Activated naive CD4-positive, alpha-beta T cell treated with anti-CD3 and anti-CD28 coated beads for 36 hours (primary cell): ENCODE measurements around the gene SPATS2L. TPM values are rescaled to one million over a fixed set of nuclear protein-coding genes. Genes with fewer than 3 reads are reported as not detected.

Experiments
- CTCF ChIA-PET: fragments of 350-600 bp; sonication (Branson Sonifier 250); formaldehyde crosslinking; loops from one replicate; lab custom pipeline; 2021; ENCODE audit warnings: antibody characterized with exemption; lab: Charles Lee
- DNase-seq: peaks from one replicate; pipeline ENCODE4 v3.0.0-alpha.2; 2020
- H3K27ac Mint-ChIP-seq: one replicate; pipeline ENCODE4 v1.8.0; 2021; ENCODE audit warnings: mild to moderate bottlenecking, mixed read lengths
- H3K27me3 Mint-ChIP-seq: one replicate; pipeline ENCODE4 v1.8.0; 2021; ENCODE audit warnings: low read depth, mixed read lengths
- H3K36me3 Mint-ChIP-seq: one replicate; pipeline ENCODE4 v1.8.0; 2021; ENCODE audit warnings: low read depth, mixed read lengths
- H3K4me1 Mint-ChIP-seq: one replicate; pipeline ENCODE4 v1.8.0; 2021; ENCODE audit warnings: low read depth, mixed read lengths
- H3K4me3 Mint-ChIP-seq: one replicate; pipeline ENCODE4 v1.8.0; 2021; ENCODE audit warnings: mild to moderate bottlenecking, moderate library complexity, mixed read lengths
- H3K9me3 Mint-ChIP-seq: one replicate; pipeline ENCODE4 v1.8.0; 2021; ENCODE audit warnings: mixed read lengths
- intact Hi-C: fragments of 100-400 bp; cut with micrococcal nuclease; formaldehyde crosslinking; loops from one replicate; pipeline ENCODE4 v1.15.1; 2023
- total RNA-seq, 2 experiments: library from RNA; stranded (reverse); gene quantifications; one replicate each; pipeline ENCODE4 v1.2.3, GENCODE V29; 2021

Gene SPATS2L
- total RNA-seq, 2 experiments from 2014 or later = 8.9 to 10.9 TPM

DNA sequence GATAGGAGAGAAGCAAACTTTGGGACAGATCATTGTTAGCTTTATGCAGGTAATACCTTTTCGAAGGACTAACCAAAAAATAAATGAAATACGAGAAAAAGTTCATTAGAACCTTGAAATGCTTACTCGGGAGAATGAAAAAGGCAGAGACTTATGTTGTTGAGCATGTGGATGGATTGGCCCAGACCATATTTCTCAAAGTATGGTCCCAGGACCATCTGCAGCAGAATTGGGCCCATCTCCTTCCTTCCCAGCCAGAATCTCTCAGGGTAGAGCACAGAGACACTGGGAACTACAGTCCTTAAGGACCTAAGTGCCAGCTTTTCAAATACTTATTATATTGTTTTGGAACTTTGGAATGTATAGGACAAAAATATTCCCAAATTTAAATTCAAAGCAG, 152.6 kb downstream of the SPATS2L start:
- Mint-ChIP-seq H3K4me3 (no peak overlapping the region), H3K36me3 (no peaks in the 10 kb centered on the region), H3K4me1 (peaks cover 39% of the 10 kb centered on the region), H3K9me3 (no peaks in the 10 kb centered on the region), H3K27ac (no peak overlapping the region), H3K27me3 (no peaks in the 10 kb centered on the region)
- intact Hi-C loops = no loop called here
- no peak for DNase-seq
- CTCF ChIA-PET = no interaction called here

DNA sequence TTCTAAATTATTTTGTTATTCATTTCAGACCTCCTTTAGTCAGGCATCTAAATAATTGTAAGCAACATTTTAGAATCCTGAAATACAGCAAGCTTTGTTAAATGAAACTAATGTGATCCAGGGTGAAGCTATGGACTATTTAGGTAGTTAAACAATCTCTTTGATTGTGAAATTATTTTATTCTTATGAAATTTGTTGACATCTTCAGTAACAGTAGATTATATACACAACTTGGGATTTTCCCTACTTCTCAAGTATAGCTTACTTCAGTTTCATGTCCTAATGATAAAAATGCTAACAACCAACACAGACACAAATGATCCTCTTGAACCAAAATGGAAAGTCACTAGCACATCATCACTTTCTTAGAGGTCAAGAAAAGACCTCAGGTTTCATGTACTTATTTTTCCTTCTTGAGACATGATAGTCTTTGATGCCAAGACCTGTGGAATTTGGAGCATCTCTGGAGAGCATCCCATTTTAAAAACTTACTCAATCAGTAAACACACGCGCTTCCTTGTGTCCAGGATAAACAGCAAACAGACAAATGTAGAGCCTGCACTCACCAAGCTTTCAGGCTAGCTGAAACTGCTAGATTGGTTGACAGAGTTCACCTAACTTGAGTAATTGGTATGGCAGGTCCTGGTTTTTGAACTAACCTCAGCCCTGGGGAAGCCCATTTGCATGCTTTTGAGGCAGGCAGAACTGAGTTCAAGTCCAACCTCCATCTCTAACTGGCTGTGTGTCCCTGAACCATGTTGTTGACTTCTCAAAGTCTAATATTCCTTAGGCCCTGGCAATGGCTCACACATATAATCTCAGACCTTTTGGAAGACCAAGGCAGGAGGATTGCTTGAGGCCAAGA, 155.6 kb downstream of the SPATS2L start:
- Mint-ChIP-seq H3K9me3 (no peaks in the 10 kb centered on the region), H3K4me1 (peaks cover 28% of the 10 kb centered on the region), H3K4me3 (no peak overlapping the region), H3K27ac (no peak overlapping the region), H3K27me3 (no peaks in the 10 kb centered on the region), H3K36me3 (no peaks in the 10 kb centered on the region)
- CTCF ChIA-PET = interaction anchor here (1.0 to 1.2 kb wide), 2 partner anchors 9 to 38 kb away, joined by 3 to 5 read pairs; no protein-coding TSS in a partner anchor
- no peak for DNase-seq
- intact Hi-C loops = no loop called here

- Mint-ChIP-seq H3K9me3 (no peaks in the 10 kb centered on the region), H3K4me1 (peaks cover 42% of the 10 kb centered on the region), H3K4me3 (no peak overlapping the region), H3K36me3 (no peaks in the 10 kb centered on the region), H3K27me3 (no peaks in the 10 kb centered on the region), H3K27ac (no peak overlapping the region)
- intact Hi-C loops = no loop called here
- CTCF ChIA-PET = interaction anchor here (0.6 to 1.1 kb wide), 2 partner anchors 14 to 109 kb away, joined by 3 to 4 read pairs; no protein-coding TSS in a partner anchor
- no peak for DNase-seq
Measured at GRCh38 chr2:200463452-200463851, 157.0 kb downstream of the SPATS2L start.

DNA sequence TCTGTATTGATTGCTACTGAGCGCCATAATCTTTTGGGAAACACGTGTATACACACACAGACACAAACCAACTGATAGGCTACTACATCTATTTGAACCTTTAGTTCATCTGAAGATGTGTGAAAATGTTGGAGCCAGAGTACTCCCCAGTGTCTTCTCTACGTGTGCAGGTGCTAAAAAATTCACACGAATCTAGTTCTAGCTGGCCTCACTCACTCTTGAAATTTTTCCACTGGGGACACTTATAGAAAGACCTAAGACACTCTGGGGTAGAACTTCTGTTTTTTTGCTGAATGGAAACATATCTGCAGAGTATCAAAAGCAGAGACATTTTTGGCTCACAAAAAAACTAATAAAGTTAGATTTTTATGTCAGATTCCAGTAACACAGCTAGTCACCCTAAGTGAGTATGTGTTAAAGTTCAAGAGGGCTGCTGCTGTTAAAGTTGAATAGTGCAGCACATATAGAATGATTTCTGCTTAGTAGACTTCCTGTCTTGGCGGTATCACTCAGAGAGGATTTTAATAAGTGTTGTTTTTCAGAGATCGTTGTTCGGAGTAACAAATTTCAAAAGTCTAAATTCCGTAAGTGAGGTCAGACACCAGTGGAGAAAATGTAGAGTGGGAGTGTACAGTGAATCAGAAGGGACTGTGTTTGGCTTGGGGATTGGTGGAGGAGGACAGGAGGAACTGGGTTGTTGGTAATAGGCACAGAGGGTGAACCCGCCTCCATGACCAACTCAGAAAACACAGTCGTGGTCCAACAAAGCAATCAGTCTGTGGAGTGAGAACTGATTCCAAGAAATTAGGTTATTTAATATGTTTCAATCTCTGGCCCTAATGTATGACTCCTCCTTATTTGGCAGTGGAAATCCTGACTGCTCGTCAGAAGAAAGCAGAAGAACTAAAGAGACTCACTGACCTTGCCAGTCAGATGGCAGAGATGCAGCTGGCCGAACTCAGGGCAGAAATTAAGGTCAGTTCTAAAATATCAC, 160.2 kb downstream of the SPATS2L start:
- H3K36me3 Mint-ChIP-seq = no peaks in the 10 kb centered on the region
- CTCF ChIA-PET = interaction anchor here (0.6 to 2.6 kb wide), 11 partner anchors 12 to 487 kb away, joined by 3 to 12 read pairs (median 4); no protein-coding TSS in a partner anchor
- peak; percentile 77 for DNase-seq
- no peaks in the 10 kb centered on the region for H3K27me3 Mint-ChIP-seq
- peaks cover 57% of the 10 kb centered on the region for H3K4me1 Mint-ChIP-seq
- intact Hi-C loops = loop anchor here (1.0 to 5.0 kb wide), 11 partner anchors 11 to 556 kb away; partner anchors contain the start of genes BZW1, C2orf69, SGO2 and SPATS2L
- peak overlapping the region; percentile 92 for H3K27ac Mint-ChIP-seq
- H3K9me3 Mint-ChIP-seq = no peaks in the 10 kb centered on the region
- peak overlapping the region; percentile 68 for H3K4me3 Mint-ChIP-seq

GRCh38 chr2:200467806-200468681, 161.6 kb downstream of the SPATS2L start:
- peak; percentile 59 for DNase-seq
- intact Hi-C loops = loop anchor here (1.0 to 5.0 kb wide), 7 partner anchors 22 to 557 kb away; partner anchors contain the start of genes BZW1, C2orf69 and SGO2
- Mint-ChIP-seq H3K4me1 (peaks cover 51% of the 10 kb centered on the region), H3K27ac (peak overlapping the region; percentile 92), H3K4me3 (peak overlapping the region; percentile 68), H3K36me3 (peaks cover under 1% of the 10 kb centered on the region), H3K9me3 (no peaks in the 10 kb centered on the region), H3K27me3 (no peaks in the 10 kb centered on the region)
- CTCF ChIA-PET = interaction anchor here (0.7 to 2.6 kb wide), 13 partner anchors 13 to 488 kb away, joined by 3 to 12 read pairs (median 5); no protein-coding TSS in a partner anchor

- no peak overlapping the region for H3K4me3 Mint-ChIP-seq
- intact Hi-C loops = loop anchor here (5.0 to 10.0 kb wide), 3 partner anchors 237 to 765 kb away; partner anchors contain the start of gene BZW1
- H3K27me3 Mint-ChIP-seq = no peaks in the 10 kb centered on the region
- DNase-seq = no peak
- H3K4me1 Mint-ChIP-seq = peaks cover 46% of the 10 kb centered on the region
- CTCF ChIA-PET = interaction anchor here (0.7 to 3.7 kb wide), 14 partner anchors 8 to 496 kb away, joined by 3 to 23 read pairs (median 5); no protein-coding TSS in a partner anchor
- H3K27ac Mint-ChIP-seq = no peak overlapping the region
- H3K9me3 Mint-ChIP-seq = no peaks in the 10 kb centered on the region
- peaks cover 2% of the 10 kb centered on the region for H3K36me3 Mint-ChIP-seq
Measured at GRCh38 chr2:200469708-200470211, 163.3 kb downstream of the SPATS2L start.

DNA sequence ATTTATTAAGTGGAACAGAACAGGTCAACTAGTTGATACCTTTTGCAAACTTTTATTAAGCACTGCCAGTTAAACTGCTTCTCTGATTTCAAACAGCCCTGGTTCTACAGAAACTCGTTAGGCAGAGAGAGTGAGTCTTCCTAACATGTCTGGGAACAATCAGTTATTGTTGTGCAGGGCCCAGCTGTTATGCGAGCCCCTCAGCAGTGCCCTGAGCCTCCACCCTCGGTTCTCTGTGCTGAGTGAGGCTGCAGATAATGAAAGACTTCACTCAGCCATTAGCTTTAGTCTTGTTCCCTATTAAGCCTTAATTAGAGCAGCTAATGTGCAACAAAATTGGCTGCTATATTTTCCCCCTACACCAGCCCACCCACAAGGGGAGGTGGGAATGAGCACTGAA, 163.7 kb downstream of the SPATS2L start:
- no peaks in the 10 kb centered on the region for H3K27me3 Mint-ChIP-seq
- no peak for DNase-seq
- intact Hi-C loops = loop anchor here (5.0 to 10.0 kb wide), 2 partner anchors 238 to 765 kb away; no protein-coding TSS in a partner anchor
- no peak overlapping the region for H3K27ac Mint-ChIP-seq
- H3K4me3 Mint-ChIP-seq = no peak overlapping the region
- H3K4me1 Mint-ChIP-seq = peaks cover 46% of the 10 kb centered on the region
- no peaks in the 10 kb centered on the region for H3K9me3 Mint-ChIP-seq
- CTCF ChIA-PET = interaction anchor here (0.7 to 3.7 kb wide), 17 partner anchors 8 to 496 kb away, joined by 3 to 23 read pairs (median 4); no protein-coding TSS in a partner anchor
- peaks cover 2% of the 10 kb centered on the region for H3K36me3 Mint-ChIP-seq

DNA sequence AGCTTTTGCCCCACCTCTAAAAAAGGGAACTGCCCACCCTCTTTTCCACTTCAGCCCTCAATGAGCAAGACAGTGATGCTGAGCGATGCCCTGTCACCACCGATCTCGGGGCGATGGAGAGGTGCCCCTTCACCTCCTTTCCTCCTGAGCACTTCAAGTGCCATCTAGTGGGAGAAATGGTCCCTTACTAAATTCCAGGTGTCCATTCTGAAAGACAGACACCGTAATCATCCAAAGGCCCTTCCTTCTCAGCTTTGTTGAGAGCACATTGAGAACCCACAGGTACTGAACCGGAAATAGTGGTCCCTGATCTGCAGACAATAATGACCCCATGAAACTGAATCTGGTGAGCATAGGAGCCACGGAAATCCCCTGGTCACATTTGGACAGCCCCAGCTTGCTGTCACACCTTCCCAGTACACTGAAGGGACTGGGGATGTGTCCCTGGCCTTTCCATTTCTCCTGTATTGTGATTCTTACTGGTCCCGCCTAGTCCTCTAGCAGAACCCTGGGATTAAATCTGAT, 164.9 kb downstream of the SPATS2L start:
- DNase-seq = peak; percentile 59
- no peaks in the 10 kb centered on the region for H3K27me3 Mint-ChIP-seq
- peaks cover 2% of the 10 kb centered on the region for H3K36me3 Mint-ChIP-seq
- no peak overlapping the region for H3K27ac Mint-ChIP-seq
- H3K9me3 Mint-ChIP-seq = no peaks in the 10 kb centered on the region
- H3K4me3 Mint-ChIP-seq = no peak overlapping the region
- intact Hi-C loops = loop anchor here (1.0 to 10.0 kb wide), 5 partner anchors 26 to 767 kb away; no protein-coding TSS in a partner anchor
- peaks cover 38% of the 10 kb centered on the region for H3K4me1 Mint-ChIP-seq
- CTCF ChIA-PET = interaction anchor here (1.0 to 3.7 kb wide), 14 partner anchors 10 to 497 kb away, joined by 3 to 23 read pairs (median 5); partner anchors contain the start of gene SPATS2L

- H3K9me3 Mint-ChIP-seq = no peaks in the 10 kb centered on the region
- CTCF ChIA-PET = interaction anchor here (0.7 to 3.7 kb wide), 11 partner anchors 9 to 487 kb away, joined by 3 to 23 read pairs (median 5); partner anchors contain the start of gene SPATS2L
- peaks cover 2% of the 10 kb centered on the region for H3K36me3 Mint-ChIP-seq
- H3K4me3 Mint-ChIP-seq = no peak overlapping the region
- peaks cover 31% of the 10 kb centered on the region for H3K4me1 Mint-ChIP-seq
- no peak for DNase-seq
- intact Hi-C loops = loop anchor here (1.0 to 10.0 kb wide), 5 partner anchors 27 to 767 kb away; no protein-coding TSS in a partner anchor
- no peaks in the 10 kb centered on the region for H3K27me3 Mint-ChIP-seq
- no peak overlapping the region for H3K27ac Mint-ChIP-seq
Measured at GRCh38 chr2:200471928-200472645, 165.6 kb downstream of the SPATS2L start.
